ENCODE results near the gene RNPEP.

RNPEP gene

GRCh38 chr1:201946224-201946908, 36.1 kb upstream of the RNPEP start, which contains the start of gene LMOD1:
LMOD1 (minus strand) TSS chr1:201946548; CDS start chr1:201946340, 208 bp downstream.
- DNase-seq (ENCODE audit: extremely low read depth, low read depth) = no peak
- TF ChIP-seq CTCF (IDR thresholded peaks at IDR 0.05; ENCODE audit: low read depth, low read length, missing control alignments) = no peak
- peak within 1 kb of the TSS; percentile 44 for H3K4me3 ChIP-seq (replicated peaks; ENCODE audit: low read depth, low read length)

GRCh38 chr1:201947697-201948008, 34.8 kb upstream of the RNPEP start:
- H3K4me3 ChIP-seq (replicated peaks; ENCODE audit: low read depth, low read length) = no peak overlapping the region
- TF ChIP-seq CTCF (IDR thresholded peaks at IDR 0.05; ENCODE audit: low read depth, low read length, missing control alignments) = no peak
- no peak for DNase-seq (ENCODE audit: extremely low read depth, low read depth)

- no peak overlapping the region for H3K4me3 ChIP-seq (replicated peaks; ENCODE audit: low read depth, low read length)
- TF ChIP-seq CTCF (IDR thresholded peaks at IDR 0.05; ENCODE audit: low read depth, low read length, missing control alignments) = no peak
- DNase-seq (ENCODE audit: extremely low read depth, low read depth) = no peak
Observed at GRCh38 chr1:201949491-201949890, 33.0 kb upstream of the RNPEP start.

- no peak for TF ChIP-seq CTCF (IDR thresholded peaks at IDR 0.05; ENCODE audit: low read depth, low read length, missing control alignments)
- H3K4me3 ChIP-seq (replicated peaks; ENCODE audit: low read depth, low read length) = peak overlapping the region; percentile 97
- no peak for DNase-seq (ENCODE audit: extremely low read depth, low read depth)
Observed at GRCh38 chr1:201954263-201955008, 28.0 kb upstream of the RNPEP start.

- H3K4me3 ChIP-seq (replicated peaks; ENCODE audit: low read depth, low read length) = peak within 1 kb of the TSS; percentile 97
- no peak for TF ChIP-seq CTCF (IDR thresholded peaks at IDR 0.05; ENCODE audit: low read depth, low read length, missing control alignments)
- peak; percentile 96 for DNase-seq (ENCODE audit: extremely low read depth, low read depth)
Observed at GRCh38 chr1:201955009-201955728, 27.3 kb upstream of the RNPEP start, which contains the start of gene TIMM17A. TIMM17A (plus strand) TSS chr1:201955503; CDS start chr1:201955527, 24 bp downstream.

GRCh38 chr1:201955729-201956143, 26.7 kb upstream of the RNPEP start:
- DNase-seq (ENCODE audit: extremely low read depth, low read depth) = no peak
- peak overlapping the region; percentile 97 for H3K4me3 ChIP-seq (replicated peaks; ENCODE audit: low read depth, low read length)
- TF ChIP-seq CTCF (IDR thresholded peaks at IDR 0.05; ENCODE audit: low read depth, low read length, missing control alignments) = no peak

Measured in HFF-Myc (cell line).